ENCODE measurements around the gene ANKRD2.
"Not testable (repeated sequence)": the region's sequence is repeated elsewhere in the genome, so short reads cannot be mapped to it uniquely, and the experiment has no call there.

Gene ANKRD2

GRCh38 chr10:97571622-97572021 lies 957 bp upstream of the ANKRD2 start:
- DNase-seq (ENCODE audit: low read depth in 3 of 3): no peak

- DNase-seq (ENCODE audit: low read depth in 3 of 3): no peak
Observed at GRCh38 chr10:97573021-97573420, 442 bp downstream of the ANKRD2 start.

- no peak for DNase-seq (ENCODE audit: low read depth in 3 of 3)
Observed at GRCh38 chr10:97573672-97574071, 1.1 kb downstream of the ANKRD2 start.

- no peak for DNase-seq (ENCODE audit: low read depth in 3 of 3)
Observed at GRCh38 chr10:97574374-97575126, 2.0 kb downstream of the ANKRD2 start.

- no peak for DNase-seq (ENCODE audit: low read depth in 3 of 3)
Observed at GRCh38 chr10:97575127-97575668, 2.6 kb downstream of the ANKRD2 start.

GRCh38 chr10:97576487-97576886 lies 3.9 kb downstream of the ANKRD2 start:
- not testable (repeated sequence) for DNase-seq (ENCODE audit: low read depth in 3 of 3)

- DNase-seq (ENCODE audit: low read depth in 3 of 3): no peak
Observed at GRCh38 chr10:97577701-97578100, 5.1 kb downstream of the ANKRD2 start.

GRCh38 chr10:97578171-97578844 lies 5.7 kb downstream of the ANKRD2 start:
- DNase-seq (ENCODE audit: low read depth in 3 of 3): no peak

GRCh38 chr10:97580421-97581367 lies 8.1 kb downstream of the ANKRD2 start:
- no peak for DNase-seq (ENCODE audit: low read depth in 3 of 3)

GRCh38 chr10:97582169-97582568 lies 9.6 kb downstream of the ANKRD2 start:
- no peak for DNase-seq (ENCODE audit: low read depth in 3 of 3)

- no peak for DNase-seq (ENCODE audit: low read depth in 3 of 3)
Observed at GRCh38 chr10:97583476-97583875, 10.9 kb downstream of the ANKRD2 start.

GRCh38 chr10:97584060-97584797 lies 11.7 kb downstream of the ANKRD2 start, which contains the start of gene HOGA1:
TSS of gene HOGA1 (plus strand) at chr10:97584389. CDS start at chr10:97584704, 315 bp downstream.
- DNase-seq (ENCODE audit: low read depth in 3 of 3): no peak

GRCh38 chr10:97584798-97585438 lies 12.3 kb downstream of the ANKRD2 start:
- no peak for DNase-seq (ENCODE audit: low read depth in 3 of 3)

- DNase-seq (ENCODE audit: low read depth in 3 of 3): no peak
Observed at GRCh38 chr10:97585439-97585811, 12.8 kb downstream of the ANKRD2 start.

GRCh38 chr10:97587183-97587582 lies 14.6 kb downstream of the ANKRD2 start:
- DNase-seq (ENCODE audit: low read depth in 3 of 3): no peak

- no peak for DNase-seq (ENCODE audit: low read depth in 3 of 3)
Observed at GRCh38 chr10:97589479-97589878, 16.9 kb downstream of the ANKRD2 start, which contains the start of gene C10orf62. TSS of gene C10orf62 (plus strand) at chr10:97589721. CDS start at chr10:97589898, 177 bp downstream.

- DNase-seq (ENCODE audit: low read depth in 3 of 3): no peak
Observed at GRCh38 chr10:97590082-97590747, 17.6 kb downstream of the ANKRD2 start.

- DNase-seq (ENCODE audit: low read depth in 3 of 3): no peak
Observed at GRCh38 chr10:97590748-97591495, 18.3 kb downstream of the ANKRD2 start.

GRCh38 chr10:97593421-97593820 lies 20.8 kb downstream of the ANKRD2 start:
- no peak for DNase-seq (ENCODE audit: low read depth in 3 of 3)
